Measurements from ENCODE around the gene INTS6.

Gene INTS6

GRCh38 chr13:51364404-51365008 is 88.3 kb downstream of the INTS6 start:
- H3K9ac ChIP-seq (ENCODE audit: low read length) = no peak overlapping the region
- H3K18ac ChIP-seq (ENCODE audit: low read depth in 1 of 2, low read length in 2 of 2) = peak overlapping the region in 1 of 2 experiments; percentile 7
- H2BK12ac ChIP-seq (ENCODE audit: low read length in 2 of 2) = no peak overlapping the region
- H3K27ac ChIP-seq (ENCODE audit: low read length, poor library complexity, severe bottlenecking) = peak overlapping the region; percentile 74
- H2BK5ac ChIP-seq (ENCODE audit: low read depth, low read length, poor library complexity, severe bottlenecking) = no peak overlapping the region
- no peak overlapping the region for H3K14ac ChIP-seq (ENCODE audit: low read length in 2 of 2)
- H2AK5ac ChIP-seq (ENCODE audit: low read length, severe bottlenecking) = peak overlapping the region; percentile 46
- peaks cover 3% of the 10 kb centered on the region for H3K79me1 ChIP-seq (replicated peaks; ENCODE audit: low read length, poor library complexity, severe bottlenecking)
- no peaks in the 10 kb centered on the region for H3K27me3 ChIP-seq (ENCODE audit: control insufficient read depth in 1 of 2, insufficient read depth in 1 of 2, low read length in 2 of 2)
- 5% methylated on average over 2 of the region's 3 CpGs for WGBS
- H3K4me2 ChIP-seq (ENCODE audit: low read length, poor library complexity, severe bottlenecking) = no peak overlapping the region
- no peaks in the 10 kb centered on the region for H3K4me1 ChIP-seq (ENCODE audit: control insufficient read depth, insufficient read depth, low read depth, low read length)
- H2BK15ac ChIP-seq (ENCODE audit: low read depth, poor library complexity, severe bottlenecking) = no peak overlapping the region
- no peak overlapping the region for H2AFZ ChIP-seq (ENCODE audit: low read depth, low read length)
- peak; percentile 55 for DNase-seq
- no peak overlapping the region for H4K8ac ChIP-seq (ENCODE audit: low read length)
- H3K9me3 ChIP-seq (ENCODE audit: control insufficient read depth, low read length) = no peaks in the 10 kb centered on the region
- H3K4me3 ChIP-seq (ENCODE audit: insufficient read depth in 1 of 2, low read depth in 1 of 2, low read length in 2 of 2) = no peak overlapping the region
- peaks cover 0 to 96% of the 10 kb centered on the region in 2 experiments for H3K36me3 ChIP-seq (ENCODE audit: control insufficient read depth in 1 of 2, insufficient read depth in 2 of 2, low read depth in 1 of 2, low read length in 2 of 2)
- H3K23ac ChIP-seq (ENCODE audit: low read length in 2 of 2) = no peak overlapping the region
- H2BK120ac ChIP-seq (ENCODE audit: low read depth, low read length) = no peak overlapping the region
- H3K4ac ChIP-seq (ENCODE audit: low read depth in 1 of 2, low read length in 2 of 2) = no peak overlapping the region
- H4K91ac ChIP-seq (ENCODE audit: low read length) = no peak overlapping the region

DNA sequence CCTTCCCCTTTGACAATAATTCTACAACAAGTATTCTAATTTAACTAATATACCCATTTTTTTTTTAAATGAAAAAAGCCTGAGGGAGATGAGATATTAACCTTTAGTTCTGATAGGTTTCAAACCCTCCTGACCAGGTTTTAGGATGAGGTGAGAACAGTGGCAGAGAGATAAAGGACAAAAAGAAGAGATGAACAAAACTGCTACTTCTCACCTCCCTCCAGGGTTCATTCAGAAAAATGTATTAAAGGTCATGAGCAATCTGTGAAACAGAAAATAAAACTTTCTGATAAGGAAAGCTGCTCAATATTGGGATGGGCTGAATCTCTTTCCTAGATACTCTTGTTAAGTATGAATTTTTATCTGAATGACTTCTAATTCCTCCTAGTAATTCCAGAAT is 89.2 kb downstream of the INTS6 start:
- no peaks in the 10 kb centered on the region for H3K9me3 ChIP-seq (ENCODE audit: control insufficient read depth, low read length)
- H3K79me1 ChIP-seq (replicated peaks; ENCODE audit: low read length, poor library complexity, severe bottlenecking) = peaks cover 3% of the 10 kb centered on the region
- peaks cover 0 to 97% of the 10 kb centered on the region in 2 experiments for H3K36me3 ChIP-seq (ENCODE audit: control insufficient read depth in 1 of 2, insufficient read depth in 2 of 2, low read depth in 1 of 2, low read length in 2 of 2)

DNA sequence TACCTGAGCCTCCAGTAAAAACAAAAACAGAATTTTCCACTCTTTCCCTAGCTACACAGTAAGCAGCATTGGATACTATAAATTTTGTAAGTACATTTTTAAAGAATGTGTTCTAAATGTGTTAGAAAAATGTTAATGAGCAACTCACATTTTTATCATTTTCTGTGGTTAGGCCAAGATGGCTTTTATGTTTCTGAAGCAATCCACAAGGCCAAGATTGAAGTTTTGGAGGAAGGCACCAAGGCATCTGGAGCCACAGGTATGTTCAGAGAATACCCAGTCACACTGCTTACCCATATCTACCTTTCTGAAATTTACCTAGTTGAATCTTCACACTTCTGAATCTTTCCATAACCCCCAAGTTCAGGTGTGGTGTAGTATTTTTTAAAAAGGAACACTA is 91.7 kb downstream of the INTS6 start:
- Histone ChIP-seq H3K27ac (ENCODE audit: low read length, poor library complexity, severe bottlenecking) (peak overlapping the region; percentile 49), H3K18ac (ENCODE audit: low read depth in 1 of 2, low read length in 2 of 2) (no peak overlapping the region), H2BK5ac (ENCODE audit: low read depth, low read length, poor library complexity, severe bottlenecking) (no peak overlapping the region), H3K14ac (ENCODE audit: low read length in 2 of 2) (no peak overlapping the region), H3K4me2 (ENCODE audit: low read length, poor library complexity, severe bottlenecking) (no peak overlapping the region), H2BK120ac (ENCODE audit: low read depth, low read length) (no peak overlapping the region), H3K9me3 (ENCODE audit: control insufficient read depth, low read length) (no peaks in the 10 kb centered on the region), H3K9ac (ENCODE audit: low read length) (no peak overlapping the region), H3K36me3 (ENCODE audit: control insufficient read depth in 1 of 2, insufficient read depth in 2 of 2, low read depth in 1 of 2, low read length in 2 of 2) (peaks cover 0 to 75% of the 10 kb centered on the region in 2 experiments), H2AFZ (ENCODE audit: low read depth, low read length) (no peak overlapping the region), H3K4me1 (ENCODE audit: control insufficient read depth, insufficient read depth, low read depth, low read length) (no peaks in the 10 kb centered on the region), H3K4ac (ENCODE audit: low read depth in 1 of 2, low read length in 2 of 2) (no peak overlapping the region), H2AK5ac (ENCODE audit: low read length, severe bottlenecking) (no peak overlapping the region), H3K79me1 (replicated peaks; ENCODE audit: low read length, poor library complexity, severe bottlenecking) (peaks cover 2% of the 10 kb centered on the region), H4K8ac (ENCODE audit: low read length) (no peak overlapping the region), H2BK15ac (ENCODE audit: low read depth, poor library complexity, severe bottlenecking) (no peak overlapping the region), H2BK12ac (ENCODE audit: low read length in 2 of 2) (no peak overlapping the region), H3K27me3 (ENCODE audit: control insufficient read depth in 1 of 2, insufficient read depth in 1 of 2, low read length in 2 of 2) (no peaks in the 10 kb centered on the region), H3K4me3 (ENCODE audit: insufficient read depth in 1 of 2, low read depth in 1 of 2, low read length in 2 of 2) (no peak overlapping the region), H3K23ac (ENCODE audit: low read length in 2 of 2) (no peak overlapping the region), H4K91ac (ENCODE audit: low read length) (no peak overlapping the region)
- no peak for DNase-seq

More for the DNA sequence above, 89.2 kb downstream of the INTS6 start:
- Histone ChIP-seq H2BK15ac (ENCODE audit: low read depth, poor library complexity, severe bottlenecking) (no peak overlapping the region), H3K4me2 (ENCODE audit: low read length, poor library complexity, severe bottlenecking) (no peak overlapping the region), H3K4ac (ENCODE audit: low read depth in 1 of 2, low read length in 2 of 2) (no peak overlapping the region), H4K8ac (ENCODE audit: low read length) (no peak overlapping the region), H2BK12ac (ENCODE audit: low read length in 2 of 2) (no peak overlapping the region), H3K4me1 (ENCODE audit: control insufficient read depth, insufficient read depth, low read depth, low read length) (no peaks in the 10 kb centered on the region), H3K27ac (ENCODE audit: low read length, poor library complexity, severe bottlenecking) (no peak overlapping the region), H2AFZ (ENCODE audit: low read depth, low read length) (no peak overlapping the region), H3K14ac (ENCODE audit: low read length in 2 of 2) (no peak overlapping the region), H2BK5ac (ENCODE audit: low read depth, low read length, poor library complexity, severe bottlenecking) (no peak overlapping the region), H2BK120ac (ENCODE audit: low read depth, low read length) (no peak overlapping the region), H3K27me3 (ENCODE audit: control insufficient read depth in 1 of 2, insufficient read depth in 1 of 2, low read length in 2 of 2) (no peaks in the 10 kb centered on the region), H2AK5ac (ENCODE audit: low read length, severe bottlenecking) (no peak overlapping the region), H3K4me3 (ENCODE audit: insufficient read depth in 1 of 2, low read depth in 1 of 2, low read length in 2 of 2) (no peak overlapping the region), H3K9ac (ENCODE audit: low read length) (no peak overlapping the region), H4K91ac (ENCODE audit: low read length) (no peak overlapping the region), H3K23ac (ENCODE audit: low read length in 2 of 2) (no peak overlapping the region), H3K18ac (ENCODE audit: low read depth in 1 of 2, low read length in 2 of 2) (no peak overlapping the region)
- no peak for DNase-seq

GRCh38 chr13:51360489-51360888 is 92.3 kb downstream of the INTS6 start:
- H2AK5ac ChIP-seq (ENCODE audit: low read length, severe bottlenecking) = no peak overlapping the region
- no peak overlapping the region for H2BK15ac ChIP-seq (ENCODE audit: low read depth, poor library complexity, severe bottlenecking)
- DNase-seq = no peak
- no peak overlapping the region for H3K18ac ChIP-seq (ENCODE audit: low read depth in 1 of 2, low read length in 2 of 2)
- H3K4ac ChIP-seq (ENCODE audit: low read depth in 1 of 2, low read length in 2 of 2) = no peak overlapping the region
- peaks cover 2% of the 10 kb centered on the region for H3K79me1 ChIP-seq (replicated peaks; ENCODE audit: low read length, poor library complexity, severe bottlenecking)
- H3K4me2 ChIP-seq (ENCODE audit: low read length, poor library complexity, severe bottlenecking) = no peak overlapping the region
- no peaks in the 10 kb centered on the region for H3K4me1 ChIP-seq (ENCODE audit: control insufficient read depth, insufficient read depth, low read depth, low read length)
- no CpG with 5 or more reads among the region's 1 CpG for WGBS
- H4K8ac ChIP-seq (ENCODE audit: low read length) = no peak overlapping the region
- no peak overlapping the region for H2BK5ac ChIP-seq (ENCODE audit: low read depth, low read length, poor library complexity, severe bottlenecking)
- no peak overlapping the region for H3K23ac ChIP-seq (ENCODE audit: low read length in 2 of 2)
- no peak overlapping the region for H3K9ac ChIP-seq (ENCODE audit: low read length)
- no peaks in the 10 kb centered on the region for H3K9me3 ChIP-seq (ENCODE audit: control insufficient read depth, low read length)
- no peak overlapping the region for H3K4me3 ChIP-seq (ENCODE audit: insufficient read depth in 1 of 2, low read depth in 1 of 2, low read length in 2 of 2)
- peak overlapping the region; percentile 78 for H3K27ac ChIP-seq (ENCODE audit: low read length, poor library complexity, severe bottlenecking)
- no peak overlapping the region for H2BK12ac ChIP-seq (ENCODE audit: low read length in 2 of 2)
- peaks cover 0 to 69% of the 10 kb centered on the region in 2 experiments for H3K36me3 ChIP-seq (ENCODE audit: control insufficient read depth in 1 of 2, insufficient read depth in 2 of 2, low read depth in 1 of 2, low read length in 2 of 2)
- H4K91ac ChIP-seq (ENCODE audit: low read length) = no peak overlapping the region
- H2BK120ac ChIP-seq (ENCODE audit: low read depth, low read length) = no peak overlapping the region
- H2AFZ ChIP-seq (ENCODE audit: low read depth, low read length) = no peak overlapping the region
- no peak overlapping the region for H3K14ac ChIP-seq (ENCODE audit: low read length in 2 of 2)
- no peaks in the 10 kb centered on the region for H3K27me3 ChIP-seq (ENCODE audit: control insufficient read depth in 1 of 2, insufficient read depth in 1 of 2, low read length in 2 of 2)

Measured in mesenchymal stem cell (in vitro differentiated cells and primary cell).